Left ventricle myocardium inferior (tissue), 1 donor: ENCODE results near the gene PRELID2. TPM values are rescaled to one million over a fixed set of nuclear protein-coding genes. Genes with fewer than 3 reads are reported as not detected.
A peak's percentile ranks its signal among the peaks of the same experiment; 100 is the strongest.

Source experiments
- DNase-seq: peaks from one replicate; pipeline ENCODE4 v3.0.0-alpha.2; 2020
- H3K27ac ChIP-seq: fragments of 200-600 bp; replicated peaks from 2 replicates; pipeline ENCODE4 v1.8.0; 2021
- H3K27me3 ChIP-seq: fragments of 200-600 bp; 2 replicates; pipeline ENCODE4 v1.8.0; 2021; ENCODE audit warnings: low read depth
- H3K36me3 ChIP-seq: fragments of 200-600 bp; 2 replicates; pipeline ENCODE4 v1.8.0; 2021
- H3K4me1 ChIP-seq: fragments of 200-600 bp; 2 replicates; pipeline ENCODE4 v1.8.0; 2021
- H3K4me3 ChIP-seq: fragments of 200-600 bp; 2 replicates; pipeline ENCODE4 v1.8.0; 2021; ENCODE audit warnings: mild to moderate bottlenecking, moderate library complexity
- H3K9me3 ChIP-seq: fragments of 200-600 bp; replicated peaks from 2 replicates; pipeline ENCODE4 v1.8.0; 2021
- CTCF ChIP-seq: fragments of 200-600 bp; IDR thresholded peaks from 2 replicates; pipeline ENCODE4 v1.8.0; 2021; ENCODE audit warnings: antibody characterized with exemption, mild to moderate bottlenecking, borderline replicate concordance
- intact Hi-C: fragments of 100-400 bp; cut with micrococcal nuclease; formaldehyde crosslinking; loops from one replicate; pipeline ENCODE4 v1.11.0; 2022
- total RNA-seq: library from RNA; stranded (reverse); fragmentation: NEBNext Ultra II Directional; extraction: Animal tissue kit (Norgen Biotek cat#: 25700); gene quantifications from one replicate; pipeline ENCODE4 v1.2.1, GENCODE V29; 2021
- donor health status: DM: no; HTN: yes; CAD: no; lungs with severe emphysema.

The PRELID2 gene
- total RNA-seq, 1 donor from 2014 or later = 12.2 TPM

GRCh38 chr5:145793574-145793973, 41.6 kb downstream of the PRELID2 start:
- no peak for TF ChIP-seq CTCF
- intact Hi-C loops = no loop called here
- H3K27ac ChIP-seq = peak overlapping the region; percentile 23

GRCh38 chr5:145792840-145793239, 42.3 kb downstream of the PRELID2 start:
- Histone ChIP-seq H3K27me3 (no peaks in the 10 kb centered on the region), H3K27ac (peak overlapping the region; percentile 23), H3K4me3 (no peak overlapping the region), H3K36me3 (peaks cover 15% of the 10 kb centered on the region), H3K4me1 (peaks cover 15% of the 10 kb centered on the region), H3K9me3 (no peaks in the 10 kb centered on the region)
- no peak for DNase-seq
- intact Hi-C loops = no loop called here
- TF ChIP-seq CTCF = no peak

More at GRCh38 chr5:145793574-145793973, 41.6 kb downstream of the PRELID2 start:
- Histone ChIP-seq H3K27me3 (no peaks in the 10 kb centered on the region), H3K9me3 (no peaks in the 10 kb centered on the region), H3K4me1 (peaks cover 15% of the 10 kb centered on the region), H3K36me3 (peaks cover 15% of the 10 kb centered on the region), H3K4me3 (no peak overlapping the region)
- no peak for DNase-seq

- DNase-seq = no peak
- no peak for TF ChIP-seq CTCF
- peaks cover 15% of the 10 kb centered on the region for H3K36me3 ChIP-seq
- H3K4me3 ChIP-seq = no peak overlapping the region
- no peaks in the 10 kb centered on the region for H3K27me3 ChIP-seq
- no peaks in the 10 kb centered on the region for H3K9me3 ChIP-seq
- intact Hi-C loops = no loop called here
- no peak overlapping the region for H3K27ac ChIP-seq
- H3K4me1 ChIP-seq = peaks cover 22% of the 10 kb centered on the region
Observed at GRCh38 chr5:145791866-145792265, 43.3 kb downstream of the PRELID2 start.

GRCh38 chr5:145787996-145788395, 47.1 kb downstream of the PRELID2 start:
- intact Hi-C loops = no loop called here
- Histone ChIP-seq H3K4me1 (peaks cover 21% of the 10 kb centered on the region), H3K27ac (peak overlapping the region; percentile 7), H3K9me3 (no peaks in the 10 kb centered on the region), H3K4me3 (no peak overlapping the region), H3K36me3 (no peaks in the 10 kb centered on the region), H3K27me3 (no peaks in the 10 kb centered on the region)
- no peak for TF ChIP-seq CTCF
- no peak for DNase-seq

- H3K9me3 ChIP-seq = no peaks in the 10 kb centered on the region
- H3K27ac ChIP-seq = peak overlapping the region; percentile 7
- no peaks in the 10 kb centered on the region for H3K27me3 ChIP-seq
- TF ChIP-seq CTCF = no peak
- no peaks in the 10 kb centered on the region for H3K36me3 ChIP-seq
- H3K4me3 ChIP-seq = no peak overlapping the region
- intact Hi-C loops = no loop called here
- DNase-seq = no peak
- H3K4me1 ChIP-seq = peaks cover 16% of the 10 kb centered on the region
Observed at GRCh38 chr5:145787507-145787906, 47.6 kb downstream of the PRELID2 start.

- DNase-seq = no peak
- Histone ChIP-seq H3K27ac (peak overlapping the region; percentile 7), H3K4me1 (peaks cover 11% of the 10 kb centered on the region), H3K27me3 (no peaks in the 10 kb centered on the region), H3K4me3 (no peak overlapping the region), H3K36me3 (no peaks in the 10 kb centered on the region), H3K9me3 (no peaks in the 10 kb centered on the region)
- intact Hi-C loops = no loop called here
- TF ChIP-seq CTCF = no peak
Observed at GRCh38 chr5:145787001-145787400, 48.1 kb downstream of the PRELID2 start.
